Esophagus squamous epithelium (tissue), 5 donors: Measurements from ENCODE around the gene CIB4. TPM values are rescaled to one million over a fixed set of nuclear protein-coding genes. Genes with fewer than 3 reads are reported as not detected.

ENCODE experiments used
- DNase-seq: peaks from one replicate; lab custom pipeline; 2025; lab: John Stamatoyannopoulos, UW
- H3K27ac ChIP-seq, 4 donors: fragments of 200-600 bp; sonication (generic); one replicate each; pipeline ENCODE4 v1.5.1; 2016 to 2019; ENCODE audit warnings: mild to moderate bottlenecking in 1 of 4
- H3K27me3 ChIP-seq, 4 donors: fragments of 200-600 bp; sonication (generic); 1 replicate in 3 of 4; 2 replicates in 1 of 4; pipeline versions ENCODE4 v1.5.1 to v1.6.0; 2017 to 2021; ENCODE audit warnings: antibody characterized with exemption in 1 of 4
- H3K36me3 ChIP-seq, 3 donors: fragments of 200-600 bp; sonication (generic); one replicate each; pipeline ENCODE4 v1.5.1; 2016 to 2019
- H3K4me1 ChIP-seq, 3 donors: fragments of 200-600 bp; sonication (generic); one replicate each; pipeline ENCODE4 v1.5.1; 2017 to 2019
- H3K4me3 ChIP-seq, 4 donors: fragments of 200-600 bp; sonication (generic); 1 replicate in 3 of 4; 2 replicates in 1 of 4; pipeline ENCODE4 v1.5.1; 2016 to 2019; ENCODE audit warnings: mild to moderate bottlenecking in 2 of 4, moderate library complexity in 1 of 4
- H3K9me3 ChIP-seq, 3 donors: fragments of 200-600 bp; sonication (generic); one replicate each; pipeline ENCODE4 v1.5.1; 2016 to 2019
- POLR2A ChIP-seq, 4 donors: fragments of 450-650 bp; IDR thresholded peaks; one replicate each; pipeline ENCODE4 v1.6.1; 2017; ENCODE audit warnings: antibody characterized with exemption in 4 of 4, mild to moderate bottlenecking in 4 of 4, moderate library complexity in 3 of 4
- WGBS, 2 donors: methylation state at CpG; one replicate each; pipeline ENCODE4 v1.1.5; 2018; 5-methylcytosine and 5-hydroxymethylcytosine counted together
- intact Hi-C: fragments of 100-400 bp; cut with DNase I; formaldehyde crosslinking; loops from one replicate; pipeline ENCODE4 v1.15.0; 2022
- total RNA-seq, 4 donors: library from RNA; depleted of rRNA; stranded (reverse); fragments of >200 nt; gene quantifications; one replicate each; pipeline ENCODE4 v1.1.0, GENCODE V29; 2016
- TF ChIP-seq, protein P1 (sequence below), 6 experiments: fragments of 450-650 bp in 4 of 6; fragments of 200-600 bp in 2 of 6; sonication (generic) in 2 of 6; IDR thresholded peaks; one replicate each; pipeline ENCODE4 v1.5.1; 2016 to 2019; ENCODE audit warnings: antibody characterized with exemption in 6 of 6, mild to moderate bottlenecking in 4 of 6, moderate library complexity in 4 of 6
- donor health status: DM: yes; HTN: yes; CAD: no.

The CIB4 gene
- total RNA-seq, 4 donors from 2014 or later: 0.57 TPM; not detected in 3

DNA sequence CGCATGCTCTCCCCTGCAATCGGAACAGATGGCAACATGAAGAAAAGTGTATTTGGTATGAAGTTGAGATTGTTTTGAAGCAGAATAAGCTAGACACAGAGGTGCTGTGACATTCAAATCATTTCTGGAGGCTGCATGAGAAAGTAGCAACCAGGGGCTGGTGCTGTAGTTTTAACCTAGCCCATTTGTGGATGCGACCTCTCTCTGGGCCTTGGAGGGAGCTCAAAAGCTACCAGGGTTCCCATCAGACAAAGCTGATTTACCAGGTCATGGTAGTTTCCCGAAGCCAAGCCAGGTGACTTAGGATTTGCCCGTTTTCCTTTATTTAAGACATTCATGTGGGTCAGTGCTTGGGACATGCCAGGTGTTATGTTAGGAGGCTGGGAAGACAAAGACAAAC, 77.5 kb downstream of the CIB4 start:
- Histone ChIP-seq H3K9me3 (no peaks in the 10 kb centered on the region), H3K27me3 (peaks cover 0 to 100% (median 11%) of the 10 kb centered on the region in 4 donors), H3K36me3 (no peaks in the 10 kb centered on the region), H3K4me1 (peaks cover 13 to 18% (median 14%) of the 10 kb centered on the region in 3 donors), H3K4me3 (no peak overlapping the region), H3K27ac (no peak overlapping the region)
- WGBS, 2 donors: 75 to 85% methylated on average over 5 of the region's 5 CpGs
- intact Hi-C loops: no loop called here
- no peak for DNase-seq
- no peak for TF ChIP-seq POLR2A (IDR thresholded peaks at IDR 0.05)
- TF ChIP-seq, protein P1, sequence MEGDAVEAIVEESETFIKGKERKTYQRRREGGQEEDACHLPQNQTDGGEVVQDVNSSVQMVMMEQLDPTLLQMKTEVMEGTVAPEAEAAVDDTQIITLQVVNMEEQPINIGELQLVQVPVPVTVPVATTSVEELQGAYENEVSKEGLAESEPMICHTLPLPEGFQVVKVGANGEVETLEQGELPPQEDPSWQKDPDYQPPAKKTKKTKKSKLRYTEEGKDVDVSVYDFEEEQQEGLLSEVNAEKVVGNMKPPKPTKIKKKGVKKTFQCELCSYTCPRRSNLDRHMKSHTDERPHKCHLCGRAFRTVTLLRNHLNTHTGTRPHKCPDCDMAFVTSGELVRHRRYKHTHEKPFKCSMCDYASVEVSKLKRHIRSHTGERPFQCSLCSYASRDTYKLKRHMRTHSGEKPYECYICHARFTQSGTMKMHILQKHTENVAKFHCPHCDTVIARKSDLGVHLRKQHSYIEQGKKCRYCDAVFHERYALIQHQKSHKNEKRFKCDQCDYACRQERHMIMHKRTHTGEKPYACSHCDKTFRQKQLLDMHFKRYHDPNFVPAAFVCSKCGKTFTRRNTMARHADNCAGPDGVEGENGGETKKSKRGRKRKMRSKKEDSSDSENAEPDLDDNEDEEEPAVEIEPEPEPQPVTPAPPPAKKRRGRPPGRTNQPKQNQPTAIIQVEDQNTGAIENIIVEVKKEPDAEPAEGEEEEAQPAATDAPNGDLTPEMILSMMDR (IDR thresholded peaks at IDR 0.05): no peak

DNA sequence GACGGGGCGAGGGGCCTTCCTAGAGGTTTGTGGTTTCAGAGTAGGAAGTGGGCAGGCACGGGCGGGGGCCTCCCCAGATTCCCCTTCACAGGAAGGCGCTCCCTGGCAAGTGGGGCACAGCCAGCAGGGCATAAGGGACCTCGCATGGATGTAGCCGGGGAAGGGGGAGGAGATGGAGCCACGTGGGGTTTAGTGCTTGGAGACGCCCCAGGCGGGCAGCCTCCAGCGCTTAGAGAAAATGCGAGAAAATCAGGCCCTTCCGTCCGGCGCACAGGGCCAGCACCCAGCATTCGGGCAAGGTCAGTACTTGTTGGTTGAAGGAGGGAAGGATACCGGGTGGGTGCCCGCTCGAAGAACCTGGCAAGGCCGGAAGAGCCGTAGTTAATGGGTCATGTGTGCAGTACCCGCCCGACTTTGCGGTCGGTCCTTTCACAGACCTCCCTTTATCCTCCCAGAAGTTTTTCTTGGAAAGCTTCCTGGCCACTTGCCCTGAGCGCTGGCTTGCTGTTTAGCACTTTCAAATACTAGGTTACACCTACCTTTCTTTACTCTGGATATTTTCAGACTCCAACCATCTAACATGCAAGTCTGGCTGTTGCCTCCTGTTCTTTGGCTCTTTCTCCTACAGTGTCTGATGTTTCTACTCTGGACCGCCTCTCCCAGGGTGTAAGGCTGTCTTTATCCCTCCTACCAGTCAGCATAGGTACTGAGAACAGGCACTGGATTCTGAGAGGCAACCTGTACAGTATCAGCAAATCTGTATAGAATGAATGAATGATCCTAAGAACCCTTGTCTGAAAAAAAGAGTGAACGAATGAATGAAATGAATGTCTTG, 78.1 kb downstream of the CIB4 start:
- Histone ChIP-seq H3K9me3 (no peaks in the 10 kb centered on the region), H3K27me3 (peaks cover 0 to 100% (median 11%) of the 10 kb centered on the region in 4 donors), H3K27ac (no peak overlapping the region), H3K36me3 (no peaks in the 10 kb centered on the region), H3K4me1 (peaks cover 13 to 18% (median 14%) of the 10 kb centered on the region in 3 donors), H3K4me3 (peak overlapping the region; percentile 14 to 64 (median 38))
- TF ChIP-seq, protein P1 (IDR thresholded peaks at IDR 0.05): no peak
- WGBS, 2 donors: 24 to 33% methylated on average over 8 to 18 of the region's 28 CpGs
- intact Hi-C loops: no loop called here
- DNase-seq: no peak

DNA sequence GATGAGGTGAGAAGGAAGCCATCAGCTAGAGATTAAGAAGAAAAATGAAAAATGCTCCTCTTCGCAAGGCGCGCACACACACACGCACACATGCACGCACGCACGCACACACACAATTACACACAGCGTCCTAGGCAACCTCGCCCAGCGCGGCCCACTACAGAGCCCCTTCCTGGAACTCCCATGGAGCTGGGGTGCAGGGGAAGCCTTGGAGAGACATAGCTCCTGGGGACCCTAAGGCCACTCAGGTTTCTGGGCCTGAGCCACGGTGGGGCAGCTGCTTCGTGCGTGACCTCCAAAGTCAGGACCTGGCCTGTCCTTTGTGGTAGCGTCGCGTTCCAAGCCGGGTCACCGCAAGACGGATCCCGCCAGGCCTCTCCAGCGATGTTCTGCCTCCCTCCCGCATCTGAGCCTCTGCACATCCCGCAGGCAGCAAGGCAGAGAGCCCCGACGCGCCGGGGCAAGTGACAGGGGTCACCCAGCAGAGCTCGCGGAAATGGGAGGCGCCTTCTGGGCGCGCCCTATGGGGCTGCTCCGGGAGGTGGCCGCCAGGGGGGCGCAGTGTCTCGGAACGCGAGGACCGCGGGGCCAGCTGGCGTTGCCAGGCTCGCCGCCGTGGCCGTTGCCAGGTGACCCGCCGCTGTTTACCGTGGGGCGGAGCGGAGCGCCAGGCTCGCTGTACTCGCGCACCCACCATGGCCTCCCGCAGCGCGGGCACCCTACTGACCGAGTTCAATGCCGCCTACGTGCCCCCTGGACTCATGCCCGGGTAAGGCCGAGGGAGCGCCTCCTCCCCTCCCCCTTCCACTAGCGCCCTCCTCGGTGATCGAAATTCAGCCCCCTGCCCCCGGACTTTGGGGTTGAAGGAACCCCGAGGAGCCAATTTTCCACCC, 79.0 kb downstream of the CIB4 start:
- H3K27ac ChIP-seq: no peak overlapping the region

DNA sequence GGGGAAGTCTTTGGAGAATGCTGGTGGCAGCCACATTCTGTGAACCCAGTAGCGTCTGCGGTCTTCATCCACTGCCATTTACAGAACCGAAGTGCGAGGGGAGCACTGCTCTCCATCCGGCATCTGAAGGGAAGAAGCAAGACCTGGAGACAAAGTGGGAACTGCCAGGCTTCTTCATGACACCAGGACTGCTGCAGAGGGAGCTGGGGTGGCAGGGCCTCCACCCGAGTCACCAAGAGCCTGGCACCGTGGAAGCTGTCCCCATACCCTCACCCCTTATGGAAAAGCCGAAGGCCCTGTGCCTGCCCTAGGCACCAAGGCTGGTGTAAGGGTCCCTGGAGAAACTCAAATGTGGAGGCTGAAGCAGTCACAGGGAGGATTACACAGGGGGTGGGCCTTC, 79.8 kb downstream of the CIB4 start:
- Histone ChIP-seq H3K27me3 (peaks cover 0 to 100% (median 11%) of the 10 kb centered on the region in 4 donors), H3K4me1 (peaks cover 13 to 18% (median 14%) of the 10 kb centered on the region in 3 donors), H3K27ac (no peak overlapping the region), H3K4me3 (no peak overlapping the region), H3K9me3 (no peaks in the 10 kb centered on the region), H3K36me3 (no peaks in the 10 kb centered on the region)
- TF ChIP-seq, protein P1 (IDR thresholded peaks at IDR 0.05): no peak
- TF ChIP-seq POLR2A (IDR thresholded peaks at IDR 0.05): no peak
- DNase-seq: no peak
- 100% methylated on average over 3 of the region's 8 CpGs for WGBS, 2 donors
- intact Hi-C loops: no loop called here

More for the DNA sequence above, 79.0 kb downstream of the CIB4 start:
- H3K36me3 ChIP-seq: no peaks in the 10 kb centered on the region
- no peak for DNase-seq
- peaks cover 0 to 100% (median 11%) of the 10 kb centered on the region in 4 donors for H3K27me3 ChIP-seq
- TF ChIP-seq POLR2A (IDR thresholded peaks at IDR 0.05): no peak
- TF ChIP-seq, protein P1 (IDR thresholded peaks at IDR 0.05): peak in 2 of 6 experiments; percentile 25 to 32
- intact Hi-C loops: no loop called here
- H3K4me1 ChIP-seq: peaks cover 13 to 18% (median 14%) of the 10 kb centered on the region in 3 donors
- H3K9me3 ChIP-seq: no peaks in the 10 kb centered on the region
- WGBS, 2 donors: 79% methylated on average over 14 of the region's 69 CpGs; no CpG with 5 or more reads in 1 of the 2 donors
- peak overlapping the region; percentile 14 to 64 (median 38) for H3K4me3 ChIP-seq
